GF-D8 (cell line): Measurements from ENCODE around the gene SRC.

ENCODE experiments used
- DNase-seq: peaks from one replicate; lab custom pipeline; 2025; lab: John Stamatoyannopoulos, UW

The SRC gene

GRCh38 chr20:37345339-37346235 lies at the start of gene SRC:
Gene SRC (plus strand): TSS chr20:37346140. CDS start chr20:37384154, 38,014 bp downstream.
- DNase-seq, result no peak

- peak; percentile 3 for DNase-seq
Observed at GRCh38 chr20:37296371-37296770, 49.6 kb upstream of the SRC start.

- DNase-seq, result no peak
Observed at GRCh38 chr20:37297066-37297736, 48.7 kb upstream of the SRC start.

GRCh38 chr20:37298190-37298939 lies 47.6 kb upstream of the SRC start:
- no peak for DNase-seq

GRCh38 chr20:37299718-37300528 lies 46.0 kb upstream of the SRC start:
- DNase-seq, result no peak

- DNase-seq, result no peak
Observed at GRCh38 chr20:37301120-37301519, 44.8 kb upstream of the SRC start.

- DNase-seq, result no peak
Observed at GRCh38 chr20:37301558-37301957, 44.4 kb upstream of the SRC start.

GRCh38 chr20:37302981-37303380 lies 43.0 kb upstream of the SRC start:
- DNase-seq, result no peak

- DNase-seq, result no peak
Observed at GRCh38 chr20:37303637-37304036, 42.3 kb upstream of the SRC start.

- no peak for DNase-seq
Observed at GRCh38 chr20:37305079-37305478, 40.9 kb upstream of the SRC start.

GRCh38 chr20:37305839-37306238 lies 40.1 kb upstream of the SRC start:
- no peak for DNase-seq

GRCh38 chr20:37308086-37309050 lies 37.6 kb upstream of the SRC start:
- DNase-seq, result no peak

GRCh38 chr20:37309290-37309689 lies 36.6 kb upstream of the SRC start:
- no peak for DNase-seq

GRCh38 chr20:37309936-37310590 lies 35.9 kb upstream of the SRC start:
- no peak for DNase-seq

GRCh38 chr20:37310951-37311350 lies 35.0 kb upstream of the SRC start:
- DNase-seq, result no peak

- no peak for DNase-seq
Observed at GRCh38 chr20:37311710-37312355, 34.1 kb upstream of the SRC start.

GRCh38 chr20:37313546-37314091 lies 32.3 kb upstream of the SRC start:
- DNase-seq, result no peak

GRCh38 chr20:37314099-37314498 lies 31.8 kb upstream of the SRC start:
- DNase-seq, result no peak

GRCh38 chr20:37314617-37315016 lies 31.3 kb upstream of the SRC start:
- DNase-seq, result no peak
